GM23338 (cell line): ENCODE results near the gene DCP2. TPM values are rescaled to one million over a fixed set of nuclear protein-coding genes. Genes with fewer than 3 reads are reported as not detected.

Experiments used
- ATAC-seq: fragments of 200-7000 bp; cut with Tn5 transposase; 3 replicates; pipeline ENCODE4 v1.9.1; 2020
- DNase-seq: peaks from one replicate; pipeline ENCODE4 v3.0.0-alpha.2; 2015; ENCODE audit warnings: low spot score
- H2AFZ ChIP-seq: fragments of 200-600 bp; sonication (generic); 2 replicates; pipeline ENCODE4 v1.8.0; 2016; ENCODE audit warnings: antibody characterized with exemption, mild to moderate bottlenecking, moderate library complexity
- H3F3A ChIP-seq: fragments of 200-600 bp; sonication (generic); replicated peaks from 2 replicates; pipeline ENCODE4 v1.8.0; 2017; ENCODE audit warnings: antibody characterized with exemption, mixed run types, low read depth
- H3K27ac ChIP-seq: fragments of 200-600 bp; sonication (generic); 2 replicates; pipeline ENCODE4 v1.6.1; 2016; ENCODE audit warnings: low read depth
- H3K27me3 ChIP-seq: fragments of 200-600 bp; sonication (generic); 2 replicates; pipeline ENCODE4 v1.8.0; 2016; ENCODE audit warnings: mild to moderate bottlenecking, mixed run types, moderate library complexity; ENCODE audit not compliant: insufficient read depth
- H3K36me3 ChIP-seq: fragments of 200-600 bp; sonication (generic); 2 replicates; pipeline ENCODE4 v1.8.0; 2016; ENCODE audit warnings: mild to moderate bottlenecking; ENCODE audit not compliant: insufficient read depth
- H3K4me1 ChIP-seq: fragments of 200-600 bp; sonication (generic); 2 replicates; pipeline ENCODE4 v1.8.0; 2016; ENCODE audit warnings: mild to moderate bottlenecking, moderate library complexity; ENCODE audit not compliant: insufficient read depth
- H3K4me2 ChIP-seq: fragments of 200-600 bp; sonication (generic); 2 replicates; pipeline ENCODE4 v1.7.1; 2017; ENCODE audit warnings: mixed run types
- H3K4me3 ChIP-seq: fragments of 200-600 bp; sonication (generic); 2 replicates; pipeline ENCODE4 v1.6.1; 2016; ENCODE audit warnings: mixed run types
- H3K79me2 ChIP-seq: fragments of 200-600 bp; sonication (generic); replicated peaks from 2 replicates; pipeline ENCODE4 v1.8.0; 2017; ENCODE audit warnings: mild to moderate bottlenecking; ENCODE audit not compliant: insufficient read depth
- H3K9me2 ChIP-seq: fragments of 200-600 bp; sonication (generic); 2 replicates; pipeline ENCODE4 v1.8.0; 2017; ENCODE audit not compliant: insufficient read depth
- H4K20me1 ChIP-seq: fragments of 200-600 bp; sonication (generic); replicated peaks from 2 replicates; pipeline ENCODE4 v1.8.0; 2017; ENCODE audit warnings: mild to moderate bottlenecking; ENCODE audit not compliant: insufficient read depth
- H3K27ac Mint-ChIP-seq: 2 replicates; pipeline ENCODE4 v1.8.0; 2020; ENCODE audit warnings: inconsistent platforms, mild to moderate bottlenecking, moderate library complexity, mixed read lengths
- H3K27me3 Mint-ChIP-seq: 3 replicates; pipeline ENCODE4 v1.8.0; 2022; ENCODE audit warnings: low read depth, mild to moderate bottlenecking, moderate library complexity, mixed read lengths, inconsistent platforms; ENCODE audit not compliant: insufficient read depth, poor library complexity
- H3K36me3 Mint-ChIP-seq: 3 replicates; pipeline ENCODE4 v1.8.0; 2021; ENCODE audit warnings: low read depth, mild to moderate bottlenecking, inconsistent platforms, moderate library complexity, mixed read lengths
- H3K4me1 Mint-ChIP-seq: 3 replicates; pipeline ENCODE4 v1.8.0; 2020; ENCODE audit warnings: mild to moderate bottlenecking, inconsistent platforms, mixed read lengths
- H3K4me3 Mint-ChIP-seq: 3 replicates; pipeline ENCODE4 v1.8.0; 2021; ENCODE audit warnings: moderate library complexity, mild to moderate bottlenecking, inconsistent platforms, mixed read lengths
- H3K9me3 Mint-ChIP-seq: 3 replicates; pipeline ENCODE4 v1.8.0; 2020; ENCODE audit warnings: moderate library complexity, mild to moderate bottlenecking, inconsistent platforms, mixed read lengths
- CREB1 ChIP-seq: fragments of 250-450 bp; sonication (Bioruptor Pico); IDR thresholded peaks from 2 replicates; pipeline ENCODE4 v1.5.0; 2020; ENCODE audit warnings: low read depth, mild to moderate bottlenecking, moderate library complexity
- EZH2phosphoT487 ChIP-seq: fragments of 200-600 bp; sonication (generic); IDR thresholded peaks from one replicate; pipeline ENCODE4 v1.8.1; 2018; ENCODE audit warnings: antibody characterized with exemption; ENCODE audit not compliant: unreplicated experiment
- NANOG ChIP-seq: IDR thresholded peaks from 2 replicates; pipeline ENCODE4 v1.6.1; 2016; ENCODE audit warnings: antibody characterized with exemption, borderline replicate concordance
- POLR2AphosphoS5 ChIP-seq: IDR thresholded peaks from 2 replicates; pipeline ENCODE4 v1.6.1; 2016; ENCODE audit warnings: antibody characterized with exemption, low read depth
- STAT1 ChIP-seq: IDR thresholded peaks from one replicate; pipeline ENCODE4 v1.6.1; 2016; ENCODE audit warnings: antibody characterized with exemption; ENCODE audit not compliant: unreplicated experiment
- ZNF331 ChIP-seq: fragments of 250-450 bp; sonication (Bioruptor Pico); IDR thresholded peaks from 2 replicates; pipeline ENCODE4 v1.5.0; 2020; ENCODE audit warnings: low read depth, mild to moderate bottlenecking, moderate library complexity
- ZNF462 ChIP-seq: fragments of 250-450 bp; sonication (Bioruptor Pico); IDR thresholded peaks from 2 replicates; pipeline ENCODE4 v1.5.0; 2020; ENCODE audit warnings: mild to moderate bottlenecking, moderate library complexity
- polyA plus RNA-seq: library from polyadenylated mRNA; unstranded; fragments of >200 nt; fragmentation: Nextera tagmentation; extraction: Ambion mirVana; gene quantifications from 2 replicates; pipeline ENCODE4 v1.2.1, GENCODE V29; 2016
- total RNA-seq: library from RNA; depleted of rRNA; stranded (reverse); fragments of >200 nt; shearing (Covaris generic); gene quantifications from 2 replicates; pipeline ENCODE4 v1.2.3, GENCODE V29; 2014
- TF ChIP-seq, protein P1 (sequence below): IDR thresholded peaks from one replicate; pipeline ENCODE4 v1.6.1; 2018; ENCODE audit warnings: antibody characterized with exemption; ENCODE audit not compliant: unreplicated experiment
- TF ChIP-seq, protein P2 (sequence below), 2 experiments: fragments of 200-600 bp in 1 of 2; sonication (generic) in 1 of 2; conservative IDR thresholded peaks; 2 replicates each; pipeline versions ENCODE4 v1.5.1 to v1.6.1; 2016 to 2017; ENCODE audit warnings: antibody characterized with exemption in 2 of 2, low read depth in 2 of 2, mild to moderate bottlenecking in 2 of 2, moderate library complexity in 1 of 2

The DCP2 gene
- total and polyA plus RNA-seq, 2 experiments from 2014 or later: 96.6 to 165 TPM

DNA sequence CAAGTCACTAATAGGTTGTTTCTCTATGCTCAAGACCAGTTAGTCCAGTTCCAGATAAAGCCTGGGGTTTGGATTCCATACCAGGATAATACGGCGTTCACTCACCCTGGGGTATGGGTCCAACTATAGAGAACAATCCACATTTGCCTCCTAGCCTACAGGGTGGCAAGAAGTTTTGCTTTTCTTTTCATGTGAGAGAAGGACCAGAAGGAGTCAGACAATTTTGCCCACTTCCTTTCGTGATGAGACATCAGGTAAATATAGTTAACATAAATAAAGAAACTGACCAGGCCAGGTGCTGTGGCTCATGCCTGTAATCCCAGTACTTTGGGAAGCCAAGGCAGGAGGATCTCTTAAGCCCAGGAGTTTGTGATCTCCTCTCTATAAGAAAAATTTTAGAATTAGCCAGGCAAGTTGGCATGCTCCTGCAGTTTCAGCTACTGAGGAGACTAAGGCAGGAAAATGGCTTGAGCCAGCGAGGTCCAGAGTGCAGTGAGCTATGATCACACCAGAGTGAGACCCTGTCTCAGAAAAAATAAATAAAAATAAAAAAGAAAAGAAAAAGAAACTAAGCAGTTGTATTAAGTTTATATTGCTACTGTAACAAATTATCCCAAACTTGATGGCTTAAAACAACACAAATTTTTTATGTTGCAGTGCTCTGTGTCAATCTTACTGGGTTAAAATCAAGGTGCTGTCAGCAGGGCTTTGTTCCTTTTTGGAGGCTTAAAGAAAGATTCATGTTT lies 47.1 kb upstream of the DCP2 start (continued):
- TF ChIP-seq, protein P1, sequence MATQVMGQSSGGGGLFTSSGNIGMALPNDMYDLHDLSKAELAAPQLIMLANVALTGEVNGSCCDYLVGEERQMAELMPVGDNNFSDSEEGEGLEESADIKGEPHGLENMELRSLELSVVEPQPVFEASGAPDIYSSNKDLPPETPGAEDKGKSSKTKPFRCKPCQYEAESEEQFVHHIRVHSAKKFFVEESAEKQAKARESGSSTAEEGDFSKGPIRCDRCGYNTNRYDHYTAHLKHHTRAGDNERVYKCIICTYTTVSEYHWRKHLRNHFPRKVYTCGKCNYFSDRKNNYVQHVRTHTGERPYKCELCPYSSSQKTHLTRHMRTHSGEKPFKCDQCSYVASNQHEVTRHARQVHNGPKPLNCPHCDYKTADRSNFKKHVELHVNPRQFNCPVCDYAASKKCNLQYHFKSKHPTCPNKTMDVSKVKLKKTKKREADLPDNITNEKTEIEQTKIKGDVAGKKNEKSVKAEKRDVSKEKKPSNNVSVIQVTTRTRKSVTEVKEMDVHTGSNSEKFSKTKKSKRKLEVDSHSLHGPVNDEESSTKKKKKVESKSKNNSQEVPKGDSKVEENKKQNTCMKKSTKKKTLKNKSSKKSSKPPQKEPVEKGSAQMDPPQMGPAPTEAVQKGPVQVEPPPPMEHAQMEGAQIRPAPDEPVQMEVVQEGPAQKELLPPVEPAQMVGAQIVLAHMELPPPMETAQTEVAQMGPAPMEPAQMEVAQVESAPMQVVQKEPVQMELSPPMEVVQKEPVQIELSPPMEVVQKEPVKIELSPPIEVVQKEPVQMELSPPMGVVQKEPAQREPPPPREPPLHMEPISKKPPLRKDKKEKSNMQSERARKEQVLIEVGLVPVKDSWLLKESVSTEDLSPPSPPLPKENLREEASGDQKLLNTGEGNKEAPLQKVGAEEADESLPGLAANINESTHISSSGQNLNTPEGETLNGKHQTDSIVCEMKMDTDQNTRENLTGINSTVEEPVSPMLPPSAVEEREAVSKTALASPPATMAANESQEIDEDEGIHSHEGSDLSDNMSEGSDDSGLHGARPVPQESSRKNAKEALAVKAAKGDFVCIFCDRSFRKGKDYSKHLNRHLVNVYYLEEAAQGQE: no peak
- TF ChIP-seq CREB1 (CRISPR knock-in tag) (no peak), NANOG (no peak), EZH2phosphoT487 (no peak), STAT1 (no peak)
- TF ChIP-seq, protein P2, sequence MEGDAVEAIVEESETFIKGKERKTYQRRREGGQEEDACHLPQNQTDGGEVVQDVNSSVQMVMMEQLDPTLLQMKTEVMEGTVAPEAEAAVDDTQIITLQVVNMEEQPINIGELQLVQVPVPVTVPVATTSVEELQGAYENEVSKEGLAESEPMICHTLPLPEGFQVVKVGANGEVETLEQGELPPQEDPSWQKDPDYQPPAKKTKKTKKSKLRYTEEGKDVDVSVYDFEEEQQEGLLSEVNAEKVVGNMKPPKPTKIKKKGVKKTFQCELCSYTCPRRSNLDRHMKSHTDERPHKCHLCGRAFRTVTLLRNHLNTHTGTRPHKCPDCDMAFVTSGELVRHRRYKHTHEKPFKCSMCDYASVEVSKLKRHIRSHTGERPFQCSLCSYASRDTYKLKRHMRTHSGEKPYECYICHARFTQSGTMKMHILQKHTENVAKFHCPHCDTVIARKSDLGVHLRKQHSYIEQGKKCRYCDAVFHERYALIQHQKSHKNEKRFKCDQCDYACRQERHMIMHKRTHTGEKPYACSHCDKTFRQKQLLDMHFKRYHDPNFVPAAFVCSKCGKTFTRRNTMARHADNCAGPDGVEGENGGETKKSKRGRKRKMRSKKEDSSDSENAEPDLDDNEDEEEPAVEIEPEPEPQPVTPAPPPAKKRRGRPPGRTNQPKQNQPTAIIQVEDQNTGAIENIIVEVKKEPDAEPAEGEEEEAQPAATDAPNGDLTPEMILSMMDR (conservative IDR thresholded peaks at IDR 0.05; ENCODE audit: low read depth in 2 of 2): no peak

- H3F3A ChIP-seq: no peaks in the 10 kb centered on the region
- no peak overlapping the region for H3K27ac ChIP-seq
- Mint-ChIP-seq H3K36me3 (no peaks in the 10 kb centered on the region), H3K27ac (no peak overlapping the region), H3K27me3 (no peaks in the 10 kb centered on the region), H3K4me3 (no peak overlapping the region), H3K4me1 (peaks cover 2% of the 10 kb centered on the region; the same call in 1 of the 3 replicates), H3K9me3 (no peaks in the 10 kb centered on the region)
- H3K4me2 ChIP-seq: no peak overlapping the region
- no peaks in the 10 kb centered on the region for H3K4me1 ChIP-seq
- no peaks in the 10 kb centered on the region for H3K79me2 ChIP-seq
- no peaks in the 10 kb centered on the region for H3K9me2 ChIP-seq
- no peaks in the 10 kb centered on the region for H4K20me1 ChIP-seq
- no peak overlapping the region for H2AFZ ChIP-seq
- no peaks in the 10 kb centered on the region for H3K27me3 ChIP-seq
- H3K4me3 ChIP-seq: no peak overlapping the region
- TF ChIP-seq, protein P2 (conservative IDR thresholded peaks at IDR 0.05; ENCODE audit: low read depth in 2 of 2): no peak
- TF ChIP-seq POLR2AphosphoS5 (no peak), ZNF331 (CRISPR knock-in tag) (no peak), ZNF462 (CRISPR knock-in tag) (no peak), EZH2phosphoT487 (no peak), CREB1 (CRISPR knock-in tag) (no peak), NANOG (no peak)
- no peak for ATAC-seq
- DNase-seq: no peak
- H3K36me3 ChIP-seq: no peaks in the 10 kb centered on the region
Observed at GRCh38 chr5:112930082-112930344, 46.6 kb upstream of the DCP2 start.
